ENCODE results near the gene VAC14.

VAC14 gene

DNA sequence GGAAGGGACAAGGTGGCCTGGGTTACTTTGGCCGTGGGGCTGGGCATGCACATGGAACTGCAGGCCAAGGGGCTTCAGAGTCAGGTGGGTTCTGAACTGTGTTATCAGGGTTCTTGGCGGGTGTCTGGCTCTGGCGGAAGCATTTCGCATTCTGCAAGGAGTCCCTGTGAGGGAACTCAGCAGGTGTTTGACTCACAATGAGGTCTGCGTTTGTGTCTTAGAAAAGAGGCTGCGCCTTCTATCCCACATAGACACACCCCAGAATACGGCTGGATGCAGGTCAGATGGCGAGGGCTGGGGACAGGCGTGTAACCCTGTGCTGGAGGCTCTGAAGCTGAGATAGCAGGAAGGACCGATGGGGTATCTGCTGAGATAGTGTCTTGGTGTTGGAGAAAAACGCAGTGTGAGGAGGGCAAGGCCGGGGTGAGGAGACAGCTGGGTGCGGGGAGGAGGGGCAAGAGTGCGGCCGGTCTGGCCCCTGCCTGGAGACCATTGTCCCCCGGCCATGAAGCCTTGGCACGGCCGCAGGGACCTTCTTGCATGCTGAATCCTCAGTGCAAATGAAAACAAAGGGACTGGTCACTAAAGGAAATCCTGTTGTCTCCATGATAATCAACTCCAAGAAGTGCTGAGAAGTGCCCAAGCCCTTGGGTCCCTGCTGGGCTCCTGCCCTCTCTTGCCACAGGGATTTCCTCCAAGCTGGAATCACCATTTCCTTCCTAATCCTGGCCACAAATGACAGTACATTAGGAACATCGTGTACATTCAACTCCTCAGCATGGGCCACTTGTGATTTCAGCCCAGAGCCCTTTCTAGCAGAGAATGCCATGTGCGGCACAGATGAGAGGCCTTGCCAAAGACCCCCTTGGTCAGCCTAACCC lies 92.4 kb downstream of the VAC14 start:
- DNase-seq (ENCODE audit: low spot score), result no peak

- DNase-seq (ENCODE audit: low spot score), result no peak
Measured at GRCh38 chr16:70706948-70707465, 94.0 kb downstream of the VAC14 start.

DNA sequence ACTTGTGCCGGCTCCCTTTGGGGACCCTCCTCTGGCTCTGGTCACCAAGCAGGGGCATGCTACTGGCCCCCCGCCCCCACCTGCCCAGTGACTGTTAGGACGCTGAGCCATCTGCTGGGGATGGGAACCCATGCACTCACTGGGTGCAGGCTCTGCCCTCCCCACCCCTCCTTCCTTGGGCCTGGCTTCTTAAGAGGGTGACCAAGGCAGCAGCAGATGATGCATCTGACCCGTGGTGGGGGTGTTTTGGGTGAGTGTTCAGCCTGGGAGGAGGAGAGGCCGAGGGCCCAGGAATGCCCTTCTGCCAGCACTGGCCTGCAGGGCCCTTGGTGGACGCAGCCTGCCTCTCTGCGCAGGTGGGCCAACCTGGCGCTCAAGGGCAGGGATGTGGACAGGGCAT lies 95.9 kb downstream of the VAC14 start:
- DNase-seq (ENCODE audit: low spot score), result no peak

DNA sequence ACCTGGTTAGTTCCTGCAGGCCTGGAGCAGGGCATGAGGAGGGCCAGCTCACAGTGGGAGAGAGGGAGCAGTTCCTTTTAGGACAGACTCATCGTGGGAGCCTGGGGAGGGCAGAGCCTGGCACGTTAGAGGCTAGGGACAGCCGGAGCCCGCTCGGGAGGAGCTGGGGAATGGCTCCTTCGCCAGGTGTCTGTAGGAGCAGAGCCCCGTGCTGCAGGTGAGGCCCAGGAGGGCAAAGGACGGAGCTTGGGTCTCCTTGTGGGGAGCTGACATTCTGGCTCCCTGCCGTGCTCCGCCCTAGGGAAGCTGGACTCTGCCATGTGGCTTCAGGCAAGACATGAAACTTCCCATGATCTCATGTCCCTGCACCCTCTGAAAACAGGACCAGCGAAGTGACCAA lies 96.4 kb downstream of the VAC14 start:
- DNase-seq (ENCODE audit: low spot score), result no peak

DNA sequence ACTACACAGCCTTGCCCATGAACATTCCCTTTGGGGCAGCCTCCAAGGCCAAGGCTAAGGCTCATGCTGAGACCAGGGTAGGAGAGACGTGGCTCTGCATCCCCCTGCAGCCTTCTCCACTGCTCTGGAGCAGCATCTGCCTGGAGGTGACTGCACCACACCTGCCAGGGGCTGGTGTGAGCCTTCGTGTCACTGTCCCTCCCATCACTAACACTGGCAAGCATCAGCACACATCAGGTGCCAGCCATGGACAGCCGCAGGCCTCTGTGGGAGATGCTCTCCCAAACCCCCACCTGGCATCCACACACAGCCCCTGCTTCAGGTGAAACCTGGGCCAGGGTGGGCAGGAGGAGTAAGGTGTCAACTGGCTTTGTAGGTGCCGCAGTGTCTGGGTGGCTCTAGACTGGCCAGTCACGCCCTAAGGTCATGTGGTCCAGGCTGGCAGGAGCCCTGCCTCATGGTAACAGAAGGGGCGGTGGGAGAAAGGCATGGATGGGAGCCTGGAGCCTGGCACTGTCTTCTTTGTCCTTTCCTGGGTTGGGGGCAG lies 97.0 kb downstream of the VAC14 start:
- no peak for DNase-seq (ENCODE audit: low spot score)

- DNase-seq (ENCODE audit: low spot score), result no peak
Measured at GRCh38 chr16:70703041-70703834, 97.7 kb downstream of the VAC14 start.

DNA sequence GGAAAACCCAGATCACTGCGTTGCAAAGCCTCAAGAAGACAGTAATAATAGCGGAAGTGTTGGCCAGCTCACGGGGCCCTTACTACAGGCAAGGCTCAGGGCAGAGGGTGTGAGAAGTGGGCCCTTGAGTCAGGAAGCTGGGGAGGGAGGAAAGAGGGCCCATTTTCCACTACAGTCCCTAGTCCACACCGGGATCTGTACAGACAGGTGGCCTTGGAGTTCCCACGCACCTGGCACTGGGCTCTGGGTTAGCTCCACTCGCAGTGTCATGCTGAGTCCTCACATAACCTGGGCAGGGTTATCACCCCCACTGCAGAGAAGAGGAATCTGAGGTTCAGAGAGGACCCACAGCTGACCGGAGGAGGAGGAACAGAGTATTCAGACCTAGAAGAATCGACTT lies 98.3 kb downstream of the VAC14 start:
- DNase-seq (ENCODE audit: low spot score), result no peak

DNA sequence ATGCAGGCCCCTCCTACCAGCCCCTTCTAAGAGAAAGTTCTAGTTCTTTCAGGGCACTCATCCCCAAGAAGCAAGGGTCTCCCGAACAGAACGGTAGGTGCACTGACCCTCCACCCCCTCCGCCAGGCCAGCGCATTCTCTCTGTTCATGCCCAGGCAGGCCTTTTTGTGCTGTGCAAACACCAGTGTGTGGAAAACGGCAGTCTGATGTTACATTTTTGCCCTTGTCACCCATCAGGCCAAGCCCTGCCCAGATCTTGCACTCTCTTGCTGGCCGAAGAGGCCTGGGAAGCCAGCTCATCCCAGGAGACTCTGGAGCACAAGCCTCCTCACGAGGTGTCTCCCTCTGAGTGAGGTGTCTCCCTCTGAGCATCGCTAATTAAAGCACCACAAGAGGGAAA lies 99.0 kb downstream of the VAC14 start:
- no peak for DNase-seq (ENCODE audit: low spot score)

DNA sequence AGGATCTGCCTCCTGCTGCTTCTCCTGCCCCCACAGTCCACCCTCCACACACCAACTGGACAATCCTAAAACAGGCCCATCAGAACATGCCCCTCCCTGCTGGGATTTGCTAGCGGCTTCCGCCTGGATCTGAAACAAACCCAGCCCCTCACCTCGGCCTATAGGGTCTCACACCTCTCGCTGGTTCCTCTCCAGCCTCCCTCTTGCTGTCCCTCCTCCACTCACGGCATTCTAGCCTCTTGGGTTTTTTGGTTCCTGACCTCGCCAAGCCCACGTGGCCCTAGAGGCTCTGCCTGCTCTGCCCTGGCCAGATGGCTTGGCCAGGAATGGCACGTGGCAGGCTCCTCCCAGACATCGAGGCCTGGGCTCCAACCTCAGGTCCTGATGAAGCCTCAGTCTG lies 99.4 kb downstream of the VAC14 start:
- DNase-seq (ENCODE audit: low spot score), result no peak

DNA sequence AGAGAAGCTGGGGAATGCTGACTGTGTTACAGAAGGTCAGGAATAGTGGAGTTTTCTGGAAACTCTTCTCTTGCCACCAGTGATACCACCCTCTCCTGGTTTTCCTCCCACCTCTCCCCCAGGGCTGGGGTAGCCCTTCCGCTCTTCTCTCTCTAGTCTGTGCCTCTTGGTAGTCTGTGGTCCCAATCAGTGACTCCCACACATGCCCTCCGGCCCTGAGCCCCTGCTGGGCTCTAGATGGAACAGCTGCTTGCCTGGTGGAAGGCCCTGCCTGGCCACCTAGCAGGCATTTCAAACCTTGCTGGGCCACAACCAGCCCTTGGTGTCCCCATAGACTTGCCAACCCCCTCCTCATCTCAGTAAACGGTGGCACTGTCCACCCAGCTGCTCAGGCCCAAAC lies 99.9 kb downstream of the VAC14 start:
- DNase-seq (ENCODE audit: low spot score), result no peak

- DNase-seq (ENCODE audit: low spot score), result no peak
Measured at GRCh38 chr16:70700101-70701020, 100.6 kb downstream of the VAC14 start.

- no peak for DNase-seq (ENCODE audit: low spot score)
Measured at GRCh38 chr16:70699696-70700095, 101.3 kb downstream of the VAC14 start.

- DNase-seq (ENCODE audit: low spot score), result no peak
Measured at GRCh38 chr16:70698901-70699300, 102.1 kb downstream of the VAC14 start.

DNA sequence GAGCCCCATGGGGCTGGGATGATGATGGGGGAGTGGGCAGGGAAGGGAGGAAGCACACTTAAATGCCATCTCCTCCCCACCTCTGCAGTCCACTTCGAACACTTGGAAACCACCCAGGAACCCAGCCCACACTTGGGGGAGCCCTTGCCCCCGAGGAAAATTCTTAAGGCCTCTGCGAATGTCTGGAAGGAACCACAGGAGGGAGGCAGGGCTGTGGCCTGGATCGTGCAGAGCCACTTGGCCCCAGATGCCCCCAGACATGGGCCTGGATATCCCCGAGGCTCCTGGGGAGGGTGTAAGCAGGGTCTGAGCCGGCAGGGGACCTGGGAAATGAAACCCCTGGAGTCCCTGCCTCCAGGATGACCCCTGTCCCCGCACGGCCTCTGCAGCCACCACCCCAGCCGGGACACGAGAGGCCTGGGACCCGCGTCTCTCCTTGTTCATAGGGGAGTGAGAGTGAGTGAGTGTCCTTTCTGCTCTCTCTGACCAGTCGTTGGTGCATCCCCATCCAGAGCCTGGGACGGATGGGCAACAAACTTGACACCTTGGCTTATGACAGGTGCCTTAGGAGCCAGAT lies 103.3 kb downstream of the VAC14 start:
- DNase-seq (ENCODE audit: low spot score), result no peak

- no peak for DNase-seq (ENCODE audit: low spot score)
Measured at GRCh38 chr16:70696952-70697593, 103.9 kb downstream of the VAC14 start.

DNA sequence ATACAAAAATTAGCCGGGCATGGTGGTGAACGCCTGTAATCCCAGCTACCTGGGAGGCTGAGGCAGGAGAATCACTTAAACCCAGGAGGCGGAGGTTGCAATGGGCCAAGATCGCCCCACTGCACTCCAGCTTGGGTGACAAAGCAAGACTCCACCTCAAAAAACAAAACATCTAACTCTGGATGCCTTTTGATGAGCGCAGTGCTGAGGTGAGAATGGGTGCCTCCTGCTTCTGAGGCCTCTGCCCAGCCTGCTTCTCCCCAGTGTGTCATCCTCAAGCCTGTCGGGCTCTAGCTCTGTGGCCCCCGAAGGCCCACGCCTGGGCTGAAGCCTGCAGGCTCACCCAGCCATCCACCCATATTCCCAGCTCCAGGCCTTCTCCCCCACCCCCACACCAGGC lies 104.6 kb downstream of the VAC14 start:
- DNase-seq (ENCODE audit: low spot score), result no peak

DNA sequence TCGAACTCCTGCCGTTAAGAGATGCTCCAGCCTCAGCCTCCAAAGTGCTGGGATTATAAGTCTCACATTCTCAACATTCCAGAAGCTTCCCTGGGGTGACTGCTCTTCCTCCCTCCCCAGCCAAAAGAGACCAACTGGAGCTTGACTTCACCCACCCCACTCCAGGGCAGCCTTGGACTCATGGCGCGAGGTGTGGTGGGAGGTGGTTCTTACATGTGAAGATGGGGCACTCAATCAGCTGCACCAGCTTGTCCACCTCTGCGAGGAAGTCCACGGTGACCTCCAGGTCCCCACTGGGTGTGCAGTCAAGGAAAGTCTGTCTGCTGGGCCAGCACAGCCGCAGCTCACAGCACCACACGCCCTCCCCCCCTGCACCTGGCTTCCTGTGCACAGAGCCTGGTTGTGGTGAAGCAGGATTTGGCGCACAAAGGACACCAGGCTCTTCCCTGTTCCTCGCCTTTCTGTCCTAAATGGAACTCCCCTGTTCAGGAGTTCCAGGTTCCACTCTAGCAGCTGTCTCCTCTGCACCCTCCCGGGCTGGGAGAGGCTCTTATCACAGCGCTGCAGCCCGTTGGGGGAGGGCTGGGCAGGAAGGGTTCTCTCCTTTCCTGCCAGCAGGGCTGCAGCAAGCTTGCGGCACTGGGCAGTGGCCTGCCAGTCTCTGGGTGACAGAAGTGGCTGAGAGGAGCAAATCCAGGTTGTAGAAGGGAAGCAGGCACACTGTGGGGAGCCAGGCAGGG lies 105.5 kb downstream of the VAC14 start:
- no peak for DNase-seq (ENCODE audit: low spot score)

DNA sequence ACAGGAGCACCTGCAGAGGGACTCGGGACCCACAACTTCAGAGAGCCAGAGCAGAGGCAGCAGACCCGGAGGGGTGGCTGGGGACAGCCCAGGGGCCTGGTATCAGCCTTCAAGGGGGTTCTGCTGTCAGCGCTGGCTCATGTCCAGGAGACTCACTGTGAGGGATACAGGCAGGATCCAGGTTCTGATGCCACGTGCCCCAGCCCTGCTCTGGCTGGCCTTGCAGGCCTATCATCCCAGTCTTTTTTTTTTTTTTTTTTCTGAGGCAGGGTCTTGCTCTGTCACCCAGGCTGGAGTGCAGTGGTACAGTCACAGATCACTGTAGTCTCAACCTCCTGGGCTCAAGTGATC lies 106.1 kb downstream of the VAC14 start:
- DNase-seq (ENCODE audit: low spot score), result no peak

- DNase-seq (ENCODE audit: low spot score), result no peak
Measured at GRCh38 chr16:70694088-70694867, 106.7 kb downstream of the VAC14 start.

Data from HuH-7 (cell line).